Right lobe of liver (tissue), 6 donors: ENCODE measurements around the gene CCNQ. TPM values are rescaled to one million over a fixed set of nuclear protein-coding genes. Genes with fewer than 3 reads are reported as not detected.

ENCODE experiments used
- ATAC-seq, 4 donors: fragments of 200-7000 bp; cut with Tn5 transposase; one replicate each; pipeline ENCODE4 v1.9.1; 2020; ENCODE audit warnings: mild to moderate bottlenecking in 4 of 4, moderate library complexity in 4 of 4
- DNase-seq, 3 donors: peaks; one replicate each; pipeline ENCODE4 v3.0.0-alpha.2; 2020
- H3K27ac ChIP-seq, 3 donors: fragments of 200-600 bp; one replicate each; pipeline ENCODE4 v1.8.0; 2022
- H3K27me3 ChIP-seq, 2 donors: fragments of 200-600 bp; one replicate each; pipeline ENCODE4 v1.8.0; 2022
- H3K36me3 ChIP-seq, 4 donors: fragments of 200-600 bp; sonication (generic) in 1 of 4; one replicate each; pipeline versions ENCODE4 v1.5.1 to v1.8.0; 2017 to 2022; ENCODE audit warnings: control low read depth in 1 of 4
- H3K4me1 ChIP-seq, 4 donors: fragments of 200-600 bp; sonication (generic) in 1 of 4; one replicate each; pipeline versions ENCODE4 v1.5.1 to v1.8.0; 2017 to 2022; ENCODE audit warnings: control low read depth in 1 of 4
- H3K4me3 ChIP-seq, 3 donors: fragments of 200-600 bp; one replicate each; pipeline ENCODE4 v1.8.0; 2022
- H3K9me3 ChIP-seq, 4 donors: fragments of 200-600 bp; sonication (generic) in 1 of 4; one replicate each; pipeline versions ENCODE4 v1.5.1 to v1.8.0; 2017 to 2022; ENCODE audit warnings: control low read depth in 1 of 4
- CTCF ChIP-seq, 4 donors: fragments of 200-600 bp in 3 of 4; fragments of 450-650 bp in 1 of 4; IDR thresholded peaks; one replicate each; pipeline versions ENCODE4 v1.5.1 to v1.8.0; 2016 to 2022; ENCODE audit warnings: antibody characterized with exemption in 4 of 4, mild to moderate bottlenecking in 2 of 4
- POLR2A ChIP-seq: fragments of 450-650 bp; IDR thresholded peaks from one replicate; pipeline ENCODE4 v1.6.1; 2017; ENCODE audit warnings: antibody characterized with exemption, mild to moderate bottlenecking
- WGBS: methylation state at CpG from one replicate; pipeline ENCODE4 v1.1.6; 2018; ENCODE audit warnings: low coverage, low lambda C conversion rate; ENCODE audit not compliant: insufficient coverage; ENCODE audit errors: missing lambda C conversion rate; 5-methylcytosine and 5-hydroxymethylcytosine counted together
- intact Hi-C, 2 donors: fragments of 100-400 bp; cut with DNase I; formaldehyde crosslinking; loops; one replicate each; pipeline versions ENCODE4 v1.11.2 to v1.14.1; 2022
- total RNA-seq, 6 experiments: library from RNA; depleted of rRNA in 2 of 6; stranded (reverse); fragments of >200 nt in 2 of 6; fragmentation: NEBNext Ultra II Directional in 3 of 6; extraction: Animal tissue kit (Norgen Biotek cat#: 25700) in 3 of 6; gene quantifications; one replicate each; pipeline versions ENCODE4 v1.1.0 to v1.2.4, GENCODE V29; 2016 to 2023
- donor health status: DM: no; HTN: yes; CAD: no.
- donor health status: DM: no; HTN: no; CAD: no.
- donor health status: DM: no; HTN: no; CAD: no.
- donor health status: DM: no; HTN: yes; CAD: no.
- donor health status: DM: no; HTN: yes; CAD: no.

CCNQ gene
- total RNA-seq, 6 experiments from 2014 or later, result 5.6 to 14.0 (median 7.5) TPM

- WGBS, result 87% methylated on average over 7 of the region's 22 CpGs
- Histone ChIP-seq H3K9me3 (no peaks in the 10 kb centered on the region), H3K27ac (no peak overlapping the region), H3K4me1 (no peaks in the 10 kb centered on the region), H3K27me3 (peaks cover 0 to 5% of the 10 kb centered on the region in 2 donors), H3K4me3 (no peak overlapping the region), H3K36me3 (no peaks in the 10 kb centered on the region)
- intact Hi-C loops, result no loop called here
- DNase-seq, result no peak
- TF ChIP-seq CTCF (IDR thresholded peaks at IDR 0.05), result no peak
- no peak for TF ChIP-seq POLR2A
- peak in 2 of 4 donors; percentile 13 to 22 for ATAC-seq
These were observed 38.5 kb downstream of the CCNQ start for GRCh38 chrX:153560466-153560865.

- ATAC-seq (peak in 3 of 4 donors; percentile 2 to 45 (median 31)), DNase-seq (no peak)
- Histone ChIP-seq H3K9me3 (no peaks in the 10 kb centered on the region), H3K4me3 (no peak overlapping the region), H3K36me3 (no peaks in the 10 kb centered on the region), H3K27me3 (peaks cover 0 to 5% of the 10 kb centered on the region in 2 donors), H3K27ac (no peak overlapping the region), H3K4me1 (no peaks in the 10 kb centered on the region)
- intact Hi-C loops, result loop anchor here (5.0 to 10.0 kb wide), 2 partner anchors 107 to 115 kb away; partner anchors contain the start of gene PNCK (in 1 of the 2)
- TF ChIP-seq POLR2A, result no peak
- TF ChIP-seq CTCF (IDR thresholded peaks at IDR 0.05), result no peak
- 49% methylated on average over 3 of the region's 9 CpGs for WGBS
These were observed 38.9 kb downstream of the CCNQ start for GRCh38 chrX:153560000-153560399.

GRCh38 chrX:153557618-153558355, 41.2 kb downstream of the CCNQ start:
- intact Hi-C loops, result loop anchor here (5.0 to 10.0 kb wide), 2 partner anchors 110 to 117 kb away; partner anchors contain the start of gene PNCK (in 1 of the 2)

GRCh38 chrX:153556767-153557166, 42.2 kb downstream of the CCNQ start:
- Histone ChIP-seq H3K27me3 (peaks cover 0 to 5% of the 10 kb centered on the region in 2 donors), H3K9me3 (no peaks in the 10 kb centered on the region), H3K4me3 (no peak overlapping the region), H3K36me3 (no peaks in the 10 kb centered on the region), H3K27ac (no peak overlapping the region), H3K4me1 (no peaks in the 10 kb centered on the region)
- ATAC-seq (no peak), DNase-seq (no peak)
- intact Hi-C loops, result loop anchor here (5.0 to 10.0 kb wide), 2 partner anchors 111 to 118 kb away; partner anchors contain the start of gene PNCK (in 1 of the 2)
- 60% methylated on average over 1 of the region's 12 CpGs for WGBS
- no peak for TF ChIP-seq CTCF (IDR thresholded peaks at IDR 0.05)
- no peak for TF ChIP-seq POLR2A

More at GRCh38 chrX:153557618-153558355, 41.2 kb downstream of the CCNQ start:
- DNase-seq, result no peak
- ATAC-seq, result no peak
- H3K27ac ChIP-seq, result no peak overlapping the region
- peaks cover 0 to 5% of the 10 kb centered on the region in 2 donors for H3K27me3 ChIP-seq
- H3K9me3 ChIP-seq, result no peaks in the 10 kb centered on the region
- no peak overlapping the region for H3K4me3 ChIP-seq
- WGBS, result 54% methylated on average over 4 of the region's 19 CpGs
- no peaks in the 10 kb centered on the region for H3K4me1 ChIP-seq
- no peaks in the 10 kb centered on the region for H3K36me3 ChIP-seq
- TF ChIP-seq CTCF (IDR thresholded peaks at IDR 0.05) (no peak), POLR2A (no peak)
